IPS-20b (cell line): ENCODE results near the gene HSD17B12.

ENCODE experiments used
- H3K27ac ChIP-seq: one replicate; pipeline ENCODE4 v1.5.1; 2013; ENCODE audit warnings: low read length
- H3K27me3 ChIP-seq: 2 replicates; pipeline ENCODE4 v1.6.1; 2013; ENCODE audit warnings: mild to moderate bottlenecking, low read length, inconsistent platforms; ENCODE audit not compliant: insufficient read depth
- H3K36me3 ChIP-seq: 2 replicates; pipeline ENCODE4 v1.6.1; 2013; ENCODE audit warnings: low read depth, mild to moderate bottlenecking, inconsistent platforms, low read length, moderate library complexity; ENCODE audit not compliant: insufficient read depth
- H3K4me1 ChIP-seq: 2 replicates; pipeline ENCODE4 v1.6.1; 2013; ENCODE audit warnings: mild to moderate bottlenecking, control low read depth, inconsistent platforms, low read length, moderate library complexity; ENCODE audit not compliant: insufficient read depth
- H3K4me3 ChIP-seq: 2 replicates; pipeline ENCODE4 v1.5.1; 2013; ENCODE audit warnings: mild to moderate bottlenecking, low read length, inconsistent platforms
- H3K9ac ChIP-seq: 2 replicates; pipeline ENCODE4 v1.6.1; 2013; ENCODE audit warnings: low read depth, mild to moderate bottlenecking, inconsistent platforms, low read length, moderate library complexity
- H3K9me3 ChIP-seq: 2 replicates; pipeline ENCODE4 v1.6.1; 2013; ENCODE audit warnings: mild to moderate bottlenecking, low read depth, low read length, inconsistent platforms; ENCODE audit not compliant: insufficient read depth

The HSD17B12 gene

DNA sequence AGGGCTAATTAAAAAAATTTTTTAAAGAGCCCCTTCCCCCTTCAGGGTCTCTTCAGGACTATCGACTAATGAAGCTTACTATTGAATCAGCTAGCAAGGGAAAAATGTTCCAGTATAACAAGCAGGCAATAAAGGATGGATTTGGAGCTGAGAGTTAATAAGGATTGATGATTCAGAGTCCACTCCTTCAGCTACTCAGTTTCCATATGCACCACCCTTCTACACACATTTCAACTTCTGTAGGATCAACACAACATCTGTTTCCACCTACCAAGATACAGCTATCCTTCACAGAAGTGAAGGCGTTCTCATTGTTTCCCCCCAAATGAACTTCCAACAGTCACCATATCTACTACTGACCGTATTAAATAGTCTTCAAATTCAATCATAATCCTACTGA, 193.5 kb downstream of the HSD17B12 start:
- H3K4me1 ChIP-seq: no peaks in the 10 kb centered on the region
- peaks cover 92% of the 10 kb centered on the region for H3K27me3 ChIP-seq
- no peak overlapping the region for H3K4me3 ChIP-seq
- no peak overlapping the region for H3K27ac ChIP-seq
- no peak overlapping the region for H3K9ac ChIP-seq
- H3K36me3 ChIP-seq: no peaks in the 10 kb centered on the region
- no peaks in the 10 kb centered on the region for H3K9me3 ChIP-seq

DNA sequence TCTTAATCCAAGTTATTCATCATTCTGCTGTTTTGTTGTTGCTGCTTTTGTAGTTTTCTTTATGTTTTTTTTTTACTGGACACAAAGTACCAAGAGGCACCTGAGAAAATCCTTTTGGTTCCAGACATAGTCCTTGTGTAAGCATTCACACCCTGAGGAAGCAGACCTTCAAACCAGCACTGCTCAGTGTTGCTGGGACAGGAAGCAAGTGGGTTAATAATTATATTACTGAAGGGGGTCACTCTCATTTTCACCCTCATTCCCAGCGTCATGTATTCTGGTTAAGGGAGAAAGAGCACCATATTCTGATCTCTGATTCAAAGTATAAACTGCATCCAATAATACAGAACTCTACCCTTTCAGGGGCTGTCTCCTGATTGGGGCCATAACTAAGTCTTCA, 194.2 kb downstream of the HSD17B12 start:
- no peaks in the 10 kb centered on the region for H3K4me1 ChIP-seq
- H3K27me3 ChIP-seq: peaks cover 92% of the 10 kb centered on the region
- no peaks in the 10 kb centered on the region for H3K9me3 ChIP-seq
- H3K36me3 ChIP-seq: no peaks in the 10 kb centered on the region
- no peak overlapping the region for H3K9ac ChIP-seq
- H3K4me3 ChIP-seq: no peak overlapping the region
- H3K27ac ChIP-seq: no peak overlapping the region

DNA sequence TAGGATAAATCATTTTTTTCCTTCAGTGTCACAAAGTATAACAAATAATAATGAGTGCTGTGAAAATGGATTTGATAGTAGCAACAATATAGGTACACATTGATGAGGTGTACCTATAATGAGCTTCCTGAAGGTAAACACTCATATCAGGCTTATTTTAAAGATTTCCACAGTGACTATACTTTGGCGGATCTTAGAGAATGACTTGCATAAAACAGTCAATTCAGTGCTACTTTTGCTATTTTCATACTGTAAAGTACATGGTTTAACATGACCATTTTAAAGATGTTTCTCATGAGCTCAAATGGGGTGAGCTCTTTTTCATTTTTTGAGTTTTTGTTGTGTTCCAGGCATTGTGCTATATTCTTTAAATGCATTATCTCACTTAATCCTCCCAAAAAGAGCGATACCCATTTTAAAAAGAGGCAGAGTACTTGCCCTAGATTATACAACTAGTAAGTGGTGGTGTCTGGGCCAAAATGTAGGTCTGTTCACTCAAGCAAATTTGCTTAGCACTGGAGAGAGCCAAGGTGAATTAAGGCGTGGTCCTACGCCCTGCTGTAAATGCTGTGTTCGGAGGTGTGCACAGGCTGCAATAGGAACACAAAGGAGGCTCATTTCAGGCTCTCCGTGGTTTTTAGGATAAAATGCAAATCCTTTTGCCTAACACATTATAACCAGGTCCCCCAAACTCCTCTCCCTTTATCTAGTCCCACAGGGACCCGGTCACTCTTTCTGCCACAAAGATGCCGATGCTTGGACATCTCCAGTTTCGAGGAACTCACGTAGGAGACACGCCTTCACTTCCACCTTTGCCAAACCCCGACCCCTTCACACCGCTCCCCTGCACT, 199.5 kb downstream of the HSD17B12 start:
- Histone ChIP-seq H3K4me3 (peak overlapping the region; percentile 96), H3K4me1 (no peaks in the 10 kb centered on the region), H3K9me3 (no peaks in the 10 kb centered on the region), H3K27me3 (peaks cover 55% of the 10 kb centered on the region), H3K36me3 (peaks cover 8% of the 10 kb centered on the region), H3K9ac (no peak overlapping the region), H3K27ac (no peak overlapping the region)

DNA sequence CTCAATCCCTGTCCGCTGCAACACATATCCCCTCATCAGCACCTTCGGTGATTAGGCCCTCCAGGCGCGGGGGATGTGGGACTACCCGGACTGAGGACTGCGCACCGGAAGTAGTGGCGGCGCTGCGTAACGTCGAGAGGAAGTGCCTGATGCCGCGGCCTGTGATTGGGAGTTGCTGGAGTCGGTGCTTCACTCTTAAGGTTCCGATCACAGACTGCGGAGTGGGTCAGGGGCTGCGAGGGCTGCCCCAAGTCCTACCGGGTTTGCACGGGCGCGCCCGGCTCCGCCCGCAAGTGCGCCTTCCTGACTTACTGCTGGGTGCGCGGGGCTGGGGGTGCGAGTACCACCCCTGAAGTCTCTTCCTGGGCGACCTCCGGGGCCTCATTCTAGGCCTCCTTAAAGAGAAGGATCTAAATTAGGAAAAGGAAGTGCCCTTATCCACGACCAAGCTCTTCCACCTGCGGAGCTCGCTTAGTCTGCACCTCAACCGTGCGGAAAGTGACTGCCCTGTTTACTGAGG, 200.2 kb downstream of the HSD17B12 start, which contains the start of gene ALKBH3:
Gene ALKBH3, plus strand, starts transcription at position 192 of the 520 bp plus-strand sequence. CDS start 1,822 bp downstream, outside the sequence.
- peak within 1 kb of the TSS; percentile 96 for H3K4me3 ChIP-seq
- no peaks in the 10 kb centered on the region for H3K4me1 ChIP-seq
- peak within 1 kb of the TSS; percentile 83; the same call in 1 of the 2 replicates for H3K9ac ChIP-seq
- H3K9me3 ChIP-seq: no peaks in the 10 kb centered on the region
- H3K36me3 ChIP-seq: peaks cover 15% of the 10 kb centered on the region
- no peak within 1 kb of the TSS for H3K27ac ChIP-seq
- H3K27me3 ChIP-seq: peaks cover 49% of the 10 kb centered on the region

DNA sequence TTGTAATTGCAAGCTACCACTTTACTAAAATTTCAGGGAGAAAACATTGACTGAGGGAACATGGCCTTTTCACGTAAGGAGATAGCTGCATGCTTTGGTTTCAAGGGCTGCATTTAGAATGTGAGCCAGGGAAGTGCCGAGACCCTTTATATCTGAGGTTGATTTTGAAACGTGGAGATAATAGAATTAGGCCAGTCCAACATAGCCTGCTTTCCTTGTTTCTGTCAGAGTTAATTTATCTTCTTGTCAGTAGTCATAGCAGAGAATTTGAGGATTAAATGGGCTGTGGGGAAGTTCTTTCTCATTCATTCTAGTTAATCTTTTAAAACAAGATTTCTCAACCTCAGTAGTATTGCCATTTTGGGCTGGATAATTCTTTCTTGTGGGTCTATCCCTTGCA, 212.3 kb downstream of the HSD17B12 start:
- Histone ChIP-seq H3K4me3 (no peak overlapping the region), H3K27me3 (no peaks in the 10 kb centered on the region), H3K36me3 (peaks cover 53% of the 10 kb centered on the region), H3K4me1 (no peaks in the 10 kb centered on the region), H3K27ac (no peak overlapping the region), H3K9me3 (no peaks in the 10 kb centered on the region), H3K9ac (no peak overlapping the region)

DNA sequence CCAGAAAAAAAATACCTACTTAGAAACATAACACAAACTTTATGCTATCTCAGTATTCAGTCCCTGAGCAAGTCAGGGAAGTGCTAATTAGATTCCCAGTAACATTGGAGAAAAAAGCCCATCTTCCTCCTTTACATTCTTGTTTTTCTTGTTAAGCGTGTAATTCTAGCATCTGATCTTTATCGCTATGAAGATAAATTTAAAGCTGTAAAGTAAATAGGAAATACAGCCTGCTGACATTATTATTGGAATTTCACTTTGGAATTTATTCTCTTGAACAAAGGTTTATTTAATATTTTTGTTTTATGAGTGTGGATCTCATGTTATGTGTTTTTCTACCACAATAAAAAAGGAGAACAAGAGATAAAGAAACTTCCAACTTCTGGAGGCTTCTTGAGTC, 214.0 kb downstream of the HSD17B12 start:
- Histone ChIP-seq H3K36me3 (peaks cover 61% of the 10 kb centered on the region), H3K27ac (no peak overlapping the region), H3K4me3 (no peak overlapping the region), H3K9ac (no peak overlapping the region), H3K9me3 (no peaks in the 10 kb centered on the region), H3K27me3 (no peaks in the 10 kb centered on the region), H3K4me1 (no peaks in the 10 kb centered on the region)

DNA sequence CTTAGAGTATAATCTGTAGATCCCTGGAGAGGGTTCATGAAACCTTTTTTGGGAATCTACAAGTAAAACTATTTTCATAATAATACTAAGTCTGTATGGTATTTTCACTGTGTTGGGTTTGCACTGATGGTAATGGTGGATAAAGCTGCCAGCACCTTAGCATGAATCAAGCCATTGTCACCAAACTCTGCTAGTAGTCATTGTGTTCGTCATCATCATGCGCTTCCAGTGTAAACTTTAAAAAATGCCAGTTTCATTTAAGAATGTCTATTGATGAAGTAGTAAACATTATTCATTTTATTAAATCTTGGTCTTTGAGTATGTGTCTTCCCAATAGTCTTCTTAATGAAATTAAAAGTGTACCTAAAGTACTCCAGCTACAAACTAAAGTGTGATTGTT, 215.1 kb downstream of the HSD17B12 start:
- Histone ChIP-seq H3K27ac (no peak overlapping the region), H3K9ac (no peak overlapping the region), H3K36me3 (peaks cover 57% of the 10 kb centered on the region), H3K4me3 (no peak overlapping the region), H3K4me1 (no peaks in the 10 kb centered on the region), H3K27me3 (no peaks in the 10 kb centered on the region), H3K9me3 (no peaks in the 10 kb centered on the region)

DNA sequence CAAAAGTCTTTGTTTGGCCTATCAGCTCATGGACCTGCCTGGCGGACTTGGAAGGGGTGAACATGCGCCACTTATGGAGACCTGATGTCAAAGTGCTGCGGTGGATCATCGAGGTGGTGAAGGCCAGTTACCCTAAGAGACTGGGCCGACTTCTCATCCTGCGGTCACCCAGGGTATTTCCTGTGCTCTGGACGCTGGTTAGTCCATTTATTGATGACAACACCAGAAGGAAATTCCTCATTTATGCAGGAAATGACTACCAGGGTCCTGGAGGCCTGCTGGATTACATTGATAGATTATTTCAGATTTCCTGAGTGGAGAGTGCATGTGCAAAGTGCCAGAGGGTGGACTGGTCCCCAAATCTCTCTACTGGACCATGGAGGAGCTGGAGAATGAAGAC, 218.0 kb downstream of the HSD17B12 start:
- no peaks in the 10 kb centered on the region for H3K27me3 ChIP-seq
- no peak overlapping the region for H3K27ac ChIP-seq
- no peak overlapping the region for H3K9ac ChIP-seq
- H3K4me3 ChIP-seq: no peak overlapping the region
- no peaks in the 10 kb centered on the region for H3K4me1 ChIP-seq
- no peaks in the 10 kb centered on the region for H3K9me3 ChIP-seq
- H3K36me3 ChIP-seq: peaks cover 56% of the 10 kb centered on the region

DNA sequence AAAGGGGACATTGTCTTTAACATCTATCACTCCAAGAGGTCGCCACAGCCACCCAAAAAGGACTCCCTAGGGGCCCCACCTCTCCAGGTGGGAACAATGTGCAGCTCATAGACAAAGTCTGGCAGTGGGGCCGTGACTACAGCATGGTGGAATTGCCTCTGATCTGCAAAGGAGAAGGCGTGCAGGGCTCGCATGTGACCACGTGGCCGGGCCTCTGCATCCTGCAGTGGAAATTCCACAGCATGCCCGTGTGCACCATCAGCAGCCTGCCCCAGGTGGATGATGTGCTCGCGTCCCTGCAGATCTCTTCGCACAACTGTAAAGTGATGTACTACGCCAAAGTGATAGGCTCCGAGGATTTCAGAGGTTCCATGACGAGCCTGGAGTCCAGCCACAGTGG, 218.6 kb downstream of the HSD17B12 start:
- Histone ChIP-seq H3K4me1 (no peaks in the 10 kb centered on the region), H3K27ac (no peak overlapping the region), H3K36me3 (peaks cover 54% of the 10 kb centered on the region), H3K9ac (no peak overlapping the region), H3K4me3 (no peak overlapping the region), H3K27me3 (no peaks in the 10 kb centered on the region), H3K9me3 (no peaks in the 10 kb centered on the region)

DNA sequence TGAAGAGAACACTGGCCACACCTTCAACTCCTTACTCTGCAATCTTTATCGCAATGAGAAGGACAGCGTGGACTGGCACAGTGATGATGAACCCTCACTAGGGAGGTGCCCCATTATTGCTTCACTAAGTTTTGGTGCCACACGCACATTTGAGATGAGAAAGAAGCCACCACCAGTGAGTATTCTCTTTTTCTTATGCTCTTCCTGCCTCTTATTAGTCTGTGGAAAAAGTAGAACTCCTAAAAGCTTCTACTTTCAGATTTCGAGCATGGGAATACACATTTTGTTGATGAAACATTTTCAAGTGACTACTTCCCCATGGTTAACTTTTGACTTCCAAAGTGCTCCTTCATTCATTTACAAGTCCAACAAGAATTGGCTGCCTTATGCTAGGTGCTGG, 221.0 kb downstream of the HSD17B12 start:
- Histone ChIP-seq H3K27ac (no peak overlapping the region), H3K9ac (no peak overlapping the region), H3K4me1 (no peaks in the 10 kb centered on the region), H3K36me3 (peaks cover 40% of the 10 kb centered on the region), H3K4me3 (no peak overlapping the region), H3K27me3 (no peaks in the 10 kb centered on the region), H3K9me3 (no peaks in the 10 kb centered on the region)

DNA sequence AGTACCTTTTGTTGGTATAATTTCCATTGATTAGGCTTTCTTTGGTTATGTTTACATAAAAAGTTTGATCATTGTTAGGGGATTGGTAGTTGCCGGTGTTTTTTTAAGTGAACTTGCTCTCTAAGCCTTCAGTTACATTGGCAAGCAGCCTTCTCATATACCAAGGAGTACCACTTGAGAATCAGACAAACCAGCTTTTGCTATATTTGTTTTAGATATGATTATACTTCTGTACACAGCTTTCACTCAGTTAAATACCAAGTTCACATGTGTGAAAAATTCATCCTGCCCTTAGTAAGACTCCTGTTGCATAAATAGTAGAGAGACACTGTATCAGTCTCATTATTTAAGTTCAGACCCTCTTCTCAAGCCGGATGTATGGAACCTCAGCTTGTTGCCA, 222.5 kb downstream of the HSD17B12 start:
- Histone ChIP-seq H3K9ac (no peak overlapping the region), H3K27ac (no peak overlapping the region), H3K27me3 (no peaks in the 10 kb centered on the region), H3K4me1 (no peaks in the 10 kb centered on the region), H3K4me3 (no peak overlapping the region), H3K36me3 (peaks cover 27% of the 10 kb centered on the region; the same call in 1 of the 2 replicates), H3K9me3 (no peaks in the 10 kb centered on the region)

DNA sequence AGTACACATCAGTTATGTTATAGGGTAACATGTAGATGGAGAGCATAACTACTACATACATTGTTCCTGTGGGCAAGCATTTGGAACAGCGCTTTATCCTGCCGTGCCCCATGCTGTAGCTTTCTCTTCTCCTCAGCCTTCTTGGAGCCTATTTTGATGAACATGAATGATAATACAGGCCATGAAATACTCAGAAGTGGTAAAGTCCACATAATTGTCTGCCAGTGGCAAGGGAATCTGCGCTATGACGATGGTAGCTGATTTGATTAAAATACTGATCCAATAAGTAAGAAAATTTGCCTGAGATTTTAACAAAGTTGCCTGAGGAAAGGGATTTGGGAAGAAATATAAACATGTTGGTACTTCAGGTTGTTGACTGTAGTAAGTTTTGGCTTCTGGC, 223.4 kb downstream of the HSD17B12 start:
- H3K4me1 ChIP-seq: no peaks in the 10 kb centered on the region
- no peaks in the 10 kb centered on the region for H3K27me3 ChIP-seq
- no peak overlapping the region for H3K4me3 ChIP-seq
- H3K27ac ChIP-seq: no peak overlapping the region
- H3K9ac ChIP-seq: no peak overlapping the region
- no peaks in the 10 kb centered on the region for H3K9me3 ChIP-seq
- peaks cover 18% of the 10 kb centered on the region; the same call in 1 of the 2 replicates for H3K36me3 ChIP-seq
